Osteocyte (in vitro differentiated cells): Measurements from ENCODE around the gene PIK3CD. TPM values are rescaled to one million over a fixed set of nuclear protein-coding genes. Genes with fewer than 3 reads are reported as not detected.

ENCODE experiments used
- DNase-seq: peaks from one replicate; pipeline ENCODE4 v3.0.0; 2021; ENCODE audit warnings: mixed read lengths; ENCODE audit not compliant: unreplicated experiment; ENCODE audit errors: extremely low spot score
- H3K27ac Mint-ChIP-seq: one replicate; pipeline ENCODE4 v1.8.0; 2021; ENCODE audit warnings: mild to moderate bottlenecking, mixed read lengths; ENCODE audit not compliant: unreplicated experiment
- H3K27me3 Mint-ChIP-seq: one replicate; pipeline ENCODE4 v1.8.0; 2021; ENCODE audit warnings: mixed read lengths; ENCODE audit not compliant: unreplicated experiment
- H3K36me3 Mint-ChIP-seq: one replicate; pipeline ENCODE4 v1.8.0; 2021; ENCODE audit warnings: mixed read lengths; ENCODE audit not compliant: unreplicated experiment
- H3K4me1 Mint-ChIP-seq: one replicate; pipeline ENCODE4 v1.8.0; 2021; ENCODE audit warnings: mixed read lengths; ENCODE audit not compliant: unreplicated experiment
- H3K4me3 Mint-ChIP-seq: one replicate; pipeline ENCODE4 v1.8.0; 2021; ENCODE audit warnings: mild to moderate bottlenecking, moderate library complexity, mixed read lengths; ENCODE audit not compliant: unreplicated experiment
- H3K9me3 Mint-ChIP-seq: one replicate; pipeline ENCODE4 v1.8.0; 2021; ENCODE audit warnings: mixed read lengths; ENCODE audit not compliant: unreplicated experiment
- CTCF ChIP-seq: fragments of 200-600 bp; sonication (generic); IDR thresholded peaks from 2 replicates; pipeline ENCODE4 v1.5.0; 2021; ENCODE audit warnings: antibody characterized with exemption, mild to moderate bottlenecking, moderate library complexity
- long read RNA-seq: library from polyadenylated mRNA; unstranded; transcript quantifications from one replicate; pipeline ENCODE4 v2.0.0, GENCODE V29; 2021
- total RNA-seq: library from RNA; stranded (reverse); gene quantifications from 2 replicates; pipeline ENCODE4 v1.2.1, GENCODE V29; 2021

PIK3CD gene
- total RNA-seq: 10.1 and 14.6 TPM in 2 replicates
- long read RNA-seq, partial matches to known transcripts: 7 of 7 reads
- long read RNA-seq, other reads (novel, unspliced or antisense): 0 of 7 reads

DNA sequence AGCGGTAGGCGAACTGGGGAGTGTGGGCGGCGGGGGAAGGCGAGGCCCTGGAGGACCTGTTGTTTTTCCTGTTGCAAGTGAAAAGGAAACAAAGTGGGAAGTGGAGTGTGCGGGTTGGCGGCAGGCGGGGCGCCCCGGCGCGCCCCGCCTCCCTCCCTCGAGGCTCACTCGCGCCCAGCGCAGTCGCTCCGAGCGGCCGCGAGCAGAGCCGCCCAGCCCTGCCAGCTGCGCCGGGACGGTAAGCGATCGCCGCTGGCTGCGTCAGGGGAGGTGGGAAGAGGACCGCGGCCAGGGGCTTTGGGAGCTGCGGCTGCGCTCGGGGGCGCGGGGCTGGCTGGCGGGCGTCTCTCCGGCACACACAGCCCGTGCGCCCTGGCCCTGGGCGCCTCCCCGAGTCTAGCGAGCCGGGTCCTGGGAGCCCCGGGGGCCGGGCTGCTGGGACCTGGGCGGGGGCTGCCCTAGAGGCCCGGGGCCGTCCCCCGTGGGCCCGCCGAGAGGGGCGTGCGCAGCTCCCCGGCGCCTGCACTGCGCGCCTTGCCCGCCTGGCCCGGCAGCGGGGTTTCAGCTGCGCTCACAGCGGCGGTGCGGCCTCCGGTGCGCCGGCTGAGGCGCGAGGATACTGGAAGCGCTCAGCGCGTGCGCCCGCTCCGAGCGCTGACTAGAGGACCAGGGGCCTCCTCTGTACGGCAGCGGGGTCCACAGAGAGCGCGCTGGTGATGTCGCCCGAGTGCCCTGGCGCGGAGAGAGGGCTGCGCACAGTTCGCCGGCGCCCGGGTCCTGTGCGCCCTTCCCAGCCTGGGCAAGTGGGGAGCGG, at the start of gene PIK3CD:
PIK3CD (plus strand) TSS at position 167 of the 814 bp plus-strand sequence. CDS start 58,725 bp downstream, outside the sequence.
- peaks cover 18% of the 10 kb centered on the region for H3K27me3 Mint-ChIP-seq
- H3K36me3 Mint-ChIP-seq: no peaks in the 10 kb centered on the region
- H3K4me3 Mint-ChIP-seq: peak within 1 kb of the TSS; percentile 81
- H3K4me1 Mint-ChIP-seq: peaks cover 6% of the 10 kb centered on the region
- no peak for DNase-seq
- TF ChIP-seq CTCF: no peak
- H3K9me3 Mint-ChIP-seq: no peaks in the 10 kb centered on the region
- H3K27ac Mint-ChIP-seq: no peak within 1 kb of the TSS

GRCh38 chr1:9601942-9602793, 49.4 kb upstream of the PIK3CD start:
- DNase-seq: no peak
- H3K27ac Mint-ChIP-seq: no peak overlapping the region
- H3K4me1 Mint-ChIP-seq: no peaks in the 10 kb centered on the region
- no peaks in the 10 kb centered on the region for H3K27me3 Mint-ChIP-seq
- no peak for TF ChIP-seq CTCF
- no peaks in the 10 kb centered on the region for H3K9me3 Mint-ChIP-seq
- peaks cover 7% of the 10 kb centered on the region for H3K36me3 Mint-ChIP-seq
- H3K4me3 Mint-ChIP-seq: no peak overlapping the region

- H3K4me1 Mint-ChIP-seq: no peaks in the 10 kb centered on the region
- no peak for DNase-seq
- no peaks in the 10 kb centered on the region for H3K9me3 Mint-ChIP-seq
- no peaks in the 10 kb centered on the region for H3K27me3 Mint-ChIP-seq
- peaks cover 5% of the 10 kb centered on the region for H3K36me3 Mint-ChIP-seq
- no peak overlapping the region for H3K4me3 Mint-ChIP-seq
- no peak for TF ChIP-seq CTCF
- no peak overlapping the region for H3K27ac Mint-ChIP-seq
Measured at GRCh38 chr1:9602794-9603167, 48.8 kb upstream of the PIK3CD start.

- H3K9me3 Mint-ChIP-seq: no peaks in the 10 kb centered on the region
- H3K27me3 Mint-ChIP-seq: no peaks in the 10 kb centered on the region
- no peak overlapping the region for H3K27ac Mint-ChIP-seq
- TF ChIP-seq CTCF: no peak
- H3K4me1 Mint-ChIP-seq: no peaks in the 10 kb centered on the region
- peaks cover 5% of the 10 kb centered on the region for H3K36me3 Mint-ChIP-seq
- no peak for DNase-seq
- no peak overlapping the region for H3K4me3 Mint-ChIP-seq
Measured at GRCh38 chr1:9603307-9603706, 48.2 kb upstream of the PIK3CD start.
